ENCODE results near the gene IFIT1.

Gene IFIT1

GRCh38 chr10:89454561-89455347 lies 62.3 kb downstream of the IFIT1 start:
- Histone ChIP-seq H2BK5ac (ENCODE audit: low read length) (no peak overlapping the region), H3K27ac (ENCODE audit: low read depth, low read length) (no peak overlapping the region), H3K23ac (ENCODE audit: low read length) (no peak overlapping the region), H2BK15ac (replicated peaks; ENCODE audit: low read depth) (no peak overlapping the region), H3K18ac (ENCODE audit: low read length) (no peak overlapping the region), H3K79me1 (ENCODE audit: low read length) (no peaks in the 10 kb centered on the region), H3K4me3 (ENCODE audit: low read length) (no peak overlapping the region), H2AK5ac (ENCODE audit: low read length) (no peak overlapping the region), H3K27me3 (ENCODE audit: insufficient read depth, low read length, poor library complexity) (no peaks in the 10 kb centered on the region), H4K5ac (ENCODE audit: low read length) (no peak overlapping the region), H3K9ac (ENCODE audit: low read length) (no peak overlapping the region), H3K79me2 (ENCODE audit: control insufficient read depth, insufficient read depth, low read length) (no peaks in the 10 kb centered on the region), H3K36me3 (ENCODE audit: control insufficient read depth, insufficient read depth, low read length) (no peaks in the 10 kb centered on the region), H2BK120ac (ENCODE audit: low read depth, low read length) (no peak overlapping the region), H3K56ac (ENCODE audit: low read length) (no peak overlapping the region), H3K4ac (ENCODE audit: low read depth, low read length) (no peak overlapping the region), H3K4me2 (ENCODE audit: low read length) (no peak overlapping the region), H4K8ac (ENCODE audit: low read depth, low read length) (no peak overlapping the region), H3K4me1 (ENCODE audit: control insufficient read depth, low read depth, low read length) (peaks cover 4% of the 10 kb centered on the region)
- no CpG with 5 or more reads among the region's 1 CpG for WGBS (ENCODE audit: extremely low coverage, insufficient coverage, low lambda C conversion rate)
- no peak for DNase-seq
